Loucy (cell line): Measurements from ENCODE around the gene ZNF620.

Experiments
- H2AFZ ChIP-seq: fragments of 200-600 bp; sonication (generic); 2 replicates; pipeline ENCODE4 v1.6.0; 2016; ENCODE audit warnings: antibody characterized with exemption, mild to moderate bottlenecking, low read length, moderate library complexity
- H3F3A ChIP-seq: fragments of 200-600 bp; 2 replicates; pipeline ENCODE4 v1.6.0; 2016; ENCODE audit warnings: antibody characterized with exemption, low read depth, mild to moderate bottlenecking
- H3K27me3 ChIP-seq: fragments of 200-600 bp; sonication (generic); 2 replicates; pipeline ENCODE4 v1.6.1; 2014; ENCODE audit warnings: low read length, mild to moderate bottlenecking; ENCODE audit not compliant: insufficient read depth, poor library complexity, severe bottlenecking
- H3K36me3 ChIP-seq: fragments of 200-600 bp; sonication (generic); 2 replicates; pipeline ENCODE4 v1.6.1; 2016; ENCODE audit warnings: low read length; ENCODE audit not compliant: insufficient read depth
- H3K4me1 ChIP-seq: fragments of 200-600 bp; sonication (generic); 2 replicates; pipeline ENCODE4 v1.5.1; 2014; ENCODE audit warnings: low read length, mild to moderate bottlenecking; ENCODE audit not compliant: insufficient read depth, poor library complexity, severe bottlenecking
- H3K4me2 ChIP-seq: fragments of 200-600 bp; sonication (generic); 2 replicates; pipeline ENCODE4 v1.6.0; 2014; ENCODE audit warnings: antibody characterized with exemption, low read length, low read depth, mild to moderate bottlenecking; ENCODE audit not compliant: poor library complexity, severe bottlenecking
- H3K4me3 ChIP-seq: fragments of 200-600 bp; sonication (generic); 2 replicates; pipeline ENCODE4 v1.5.1; 2014; ENCODE audit warnings: low read length, mild to moderate bottlenecking, mixed read lengths; ENCODE audit not compliant: poor library complexity, severe bottlenecking
- H3K79me2 ChIP-seq: fragments of 200-600 bp; sonication (generic); 2 replicates; pipeline ENCODE4 v1.6.1; 2014; ENCODE audit warnings: low read length; ENCODE audit not compliant: insufficient read depth
- H3K9ac ChIP-seq: fragments of 200-600 bp; sonication (generic); 2 replicates; pipeline ENCODE4 v1.6.0; 2014; ENCODE audit warnings: mild to moderate bottlenecking, low read depth, low read length, moderate library complexity; ENCODE audit not compliant: poor library complexity, severe bottlenecking
- H3K9me2 ChIP-seq: fragments of 200-600 bp; sonication (generic); replicated peaks from 2 replicates; pipeline ENCODE4 v1.6.1; 2016; ENCODE audit warnings: low read depth, low read length, mixed read lengths
- H3K9me3 ChIP-seq: fragments of 200-600 bp; sonication (generic); 2 replicates; pipeline ENCODE4 v1.6.1; 2014; ENCODE audit warnings: mild to moderate bottlenecking, antibody characterized with exemption, low read length, low read depth; ENCODE audit not compliant: insufficient read depth
- H4K20me1 ChIP-seq: fragments of 200-600 bp; sonication (generic); 2 replicates; pipeline ENCODE4 v1.6.0; 2014; ENCODE audit warnings: antibody characterized with exemption, low read length, mild to moderate bottlenecking; ENCODE audit not compliant: insufficient read depth, poor library complexity, severe bottlenecking
- CTCF ChIP-seq: fragments of 200-600 bp; sonication (generic); conservative IDR thresholded peaks from 2 replicates; pipeline ENCODE4 v1.5.1; 2014; ENCODE audit warnings: mild to moderate bottlenecking, antibody characterized with exemption, low read length
- EZH2phosphoT487 ChIP-seq: fragments of 200-600 bp; IDR thresholded peaks from 2 replicates; pipeline ENCODE4 v1.6.1; 2018; ENCODE audit warnings: antibody characterized with exemption, mild to moderate bottlenecking, moderate library complexity, borderline replicate concordance

Gene ZNF620

GRCh38 chr3:40518848-40519247, 13.0 kb downstream of the ZNF620 start:
- Histone ChIP-seq H3K4me2 (no peak overlapping the region), H3K4me1 (no peaks in the 10 kb centered on the region), H3K9ac (no peak overlapping the region), H2AFZ (no peak overlapping the region), H3K9me3 (no peaks in the 10 kb centered on the region), H3K36me3 (peaks cover 14% of the 10 kb centered on the region; the same call in 1 of the 2 replicates), H3K4me3 (no peak overlapping the region), H3K27me3 (no peaks in the 10 kb centered on the region), H3K79me2 (no peaks in the 10 kb centered on the region), H3F3A (no peaks in the 10 kb centered on the region), H3K9me2 (no peaks in the 10 kb centered on the region), H4K20me1 (no peaks in the 10 kb centered on the region)
- TF ChIP-seq EZH2phosphoT487 (no peak), CTCF (no peak)

- Histone ChIP-seq H3K79me2 (peaks cover 14% of the 10 kb centered on the region), H3K4me3 (no peak overlapping the region), H3K9me3 (no peaks in the 10 kb centered on the region), H3F3A (no peaks in the 10 kb centered on the region), H3K9ac (no peak overlapping the region), H3K27me3 (no peaks in the 10 kb centered on the region), H3K36me3 (peaks cover 8% of the 10 kb centered on the region; the same call in 1 of the 2 replicates), H3K9me2 (no peaks in the 10 kb centered on the region), H2AFZ (no peak overlapping the region), H3K4me2 (no peak overlapping the region), H3K4me1 (peaks cover 15% of the 10 kb centered on the region), H4K20me1 (peaks cover 1% of the 10 kb centered on the region)
- no peak for TF ChIP-seq CTCF
- no peak for TF ChIP-seq EZH2phosphoT487
Measured at GRCh38 chr3:40521254-40521653, 15.4 kb downstream of the ZNF620 start.

GRCh38 chr3:40523781-40524180, 17.9 kb downstream of the ZNF620 start:
- H3K4me3 ChIP-seq, result peak overlapping the region; percentile 87
- peak overlapping the region; percentile 86; the same call in 1 of the 2 replicates for H2AFZ ChIP-seq
- no peaks in the 10 kb centered on the region for H3F3A ChIP-seq
- peak overlapping the region; percentile 86 for H3K4me2 ChIP-seq
- H3K4me1 ChIP-seq, result peaks cover 34% of the 10 kb centered on the region
- peaks cover 34% of the 10 kb centered on the region for H3K79me2 ChIP-seq
- H3K36me3 ChIP-seq, result peaks cover 5% of the 10 kb centered on the region; the same call in 1 of the 2 replicates
- peaks cover 2% of the 10 kb centered on the region for H4K20me1 ChIP-seq
- TF ChIP-seq CTCF, result no peak
- TF ChIP-seq EZH2phosphoT487, result no peak
- no peaks in the 10 kb centered on the region for H3K9me3 ChIP-seq
- H3K9ac ChIP-seq, result peak overlapping the region; percentile 90
- H3K27me3 ChIP-seq, result no peaks in the 10 kb centered on the region
- H3K9me2 ChIP-seq, result no peaks in the 10 kb centered on the region
